ENCODE data around the gene SHPK. TPM values are rescaled to one million over a fixed set of nuclear protein-coding genes. Genes with fewer than 3 reads are reported as not detected.

SHPK gene
- total and polyA plus RNA-seq, 9 of the 15 experiments (the other 6 are each of a cell fraction or from before 2014, with no cell fraction given): 2.5 to 16.3 (median 11.8) TPM

DNA sequence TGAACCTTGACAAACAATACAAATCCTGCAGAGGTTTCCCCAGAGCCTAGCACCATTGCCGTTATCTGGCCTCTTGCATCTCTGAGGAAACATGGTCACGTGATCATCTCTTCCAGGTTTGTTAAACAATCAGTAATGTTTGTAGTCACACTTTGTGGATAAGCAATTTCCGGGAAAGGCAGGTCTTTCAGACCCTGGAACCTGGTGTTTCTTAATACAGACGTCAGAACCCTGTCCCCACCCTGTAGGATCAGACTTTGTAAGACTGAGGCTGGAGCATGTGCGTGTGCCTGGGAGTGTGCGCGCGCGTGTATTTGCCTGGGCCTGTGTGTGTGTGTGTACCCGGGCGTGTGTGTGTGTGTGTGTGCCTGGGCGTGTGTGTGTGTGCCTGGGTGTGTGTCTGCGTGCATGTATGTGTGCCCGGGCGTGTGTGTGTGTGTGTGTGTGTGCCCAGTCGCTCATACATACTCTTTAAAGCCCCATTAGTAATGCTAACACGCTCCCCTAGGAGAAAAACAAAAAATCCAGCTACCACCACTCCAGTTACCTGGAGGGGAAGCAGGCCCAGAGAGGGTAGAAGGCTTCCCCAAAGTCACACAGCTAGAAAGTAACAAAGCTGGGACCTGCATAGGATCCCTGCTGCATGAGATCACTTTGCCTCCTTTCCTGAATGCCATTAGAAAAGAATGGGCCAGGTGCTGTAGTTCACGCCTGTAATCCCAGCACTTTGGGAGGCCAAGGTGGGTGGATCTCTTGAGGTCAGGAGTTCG, 5.9 kb upstream of the SHPK start:
- BruUV-seq (replicated peaks): no TSS peak
- Histone ChIP-seq H4K20me1 (replicated peaks; ENCODE audit: control insufficient read depth, insufficient read depth, low read length) (no peaks in the 10 kb centered on the region), H2AFZ (ENCODE audit: low read depth, low read length) (no peak overlapping the region), H3K9me3 (replicated peaks; ENCODE audit: control insufficient read depth, insufficient read depth, low read depth, low read length) (no peaks in the 10 kb centered on the region), H3K27me3 (ENCODE audit: control insufficient read depth in 2 of 2, insufficient read depth in 2 of 2, low read length in 2 of 2) (no peaks in the 10 kb centered on the region), H3K36me3 (ENCODE audit: control insufficient read depth, insufficient read depth, low read length) (peaks cover 3% of the 10 kb centered on the region; the same call in 1 of the 3 replicates), H3K4me3 (no peak overlapping the region), H3K4me2 (ENCODE audit: insufficient read depth, low read length) (no peak overlapping the region), H3K9ac (ENCODE audit: insufficient read depth in 1 of 2, low read depth in 2 of 2, low read length in 2 of 2) (no peak overlapping the region), H3K4me1 (replicated peaks in 1 of 2; ENCODE audit: control insufficient read depth in 2 of 2, insufficient read depth in 2 of 2, low read length in 2 of 2) (peaks cover 17 to 21% of the 10 kb centered on the region in 2 experiments), H3K79me2 (ENCODE audit: control insufficient read depth, insufficient read depth, low read length) (peaks cover 3% of the 10 kb centered on the region; the same call in 2 of the 3 replicates), H3K9me1 (ENCODE audit: control insufficient read depth, insufficient read depth, low read length) (no peaks in the 10 kb centered on the region), H3K27ac (ENCODE audit: extremely low read depth, low read depth, low read length) (no peak overlapping the region)
- ChIA-PET CTCF (ENCODE audit: low intra/inter-chr PET ratio) (no interaction called here), POLR2A (interaction anchor here (0.6 kb wide), 1 partner anchor 17 kb away, joined by 3 read pairs; no protein-coding TSS in a partner anchor)
- FAIRE-seq (no peak), DNase-seq (ENCODE audit: extremely low read depth in 1 of 4, low spot score in 3 of 4) (peak in 2 of 4 experiments; percentile 17 to 34), ATAC-seq (no peak)
- in situ Hi-C loops (cut with MboI): no loop called here
- WGBS (ENCODE audit: insufficient coverage, low coverage, missing lambda C conversion rate): 41% methylated on average over 7 of the region's 19 CpGs
- intact Hi-C loops (cut with micrococcal nuclease): no loop called here
- TF ChIP-seq ZFP36 (IDR thresholded peaks at IDR 0.05; ENCODE audit: low read depth, low read length, partially characterized antibody) (peak; percentile 41), SOX6 (IDR thresholded peaks at IDR 0.05) (peak; percentile 91), IFI16 (CRISPR knock-in tag; IDR thresholded peaks at IDR 0.05) (no peak), NUFIP1 (IDR thresholded peaks at IDR 0.05; ENCODE audit: partially characterized antibody) (no peak), ARID1B (IDR thresholded peaks at IDR 0.05) (peak; percentile 53), KLF13 (tag; IDR thresholded peaks at IDR 0.05; ENCODE audit: borderline replicate concordance, low read depth) (no peak), ATF7 (IDR thresholded peaks at IDR 0.05) (peak; percentile 44; the same call in 1 of the 2 replicates), XRCC3 (IDR thresholded peaks at IDR 0.05) (no peak), CEBPG (CRISPR knock-in tag; IDR thresholded peaks at IDR 0.05) (no peak), CEBPG (tag; conservative IDR thresholded peaks at IDR 0.05 in 1 of 2, IDR thresholded peaks at IDR 0.05 in 1 of 2) (peak in 1 of 2 experiments; percentile 28; a peak in 1 of 4 replicates), LEF1 (IDR thresholded peaks at IDR 0.05) (no peak), MEF2D (tag; conservative IDR thresholded peaks at IDR 0.05; ENCODE audit: low read depth) (no peak), NCOA1 (IDR thresholded peaks at IDR 0.05; ENCODE audit: low read depth) (no peak), RCOR1 (IDR thresholded peaks at IDR 0.05; ENCODE audit: borderline replicate concordance in 1 of 2, low read depth in 2 of 2, low read length in 2 of 2) (peak in 1 of 2 experiments; percentile 94; a peak in 2 of 4 replicates), HDAC1 (IDR thresholded peaks at IDR 0.05) (peak in 1 of 2 experiments; percentile 63; a peak in 1 of 4 replicates), ZNF561 (CRISPR knock-in tag; conservative IDR thresholded peaks at IDR 0.05) (no peak), RUNX1 (IDR thresholded peaks at IDR 0.05; ENCODE audit: low read depth) (no peak), KDM1A (IDR thresholded peaks at IDR 0.05) (peak; percentile 78 to 83), FOXK2 (conservative IDR thresholded peaks at IDR 0.05 in 1 of 2, IDR thresholded peaks at IDR 0.05 in 1 of 2; ENCODE audit: low read depth in 2 of 2) (no peak), TEAD4 (IDR thresholded peaks at IDR 0.05; ENCODE audit: low read length) (peak; percentile 60; the same call in 1 of the 2 replicates), TEAD4 (CRISPR knock-in tag; IDR thresholded peaks at IDR 0.05; ENCODE audit: borderline replicate concordance) (no peak)
- TF ChIP-seq, protein P1, sequence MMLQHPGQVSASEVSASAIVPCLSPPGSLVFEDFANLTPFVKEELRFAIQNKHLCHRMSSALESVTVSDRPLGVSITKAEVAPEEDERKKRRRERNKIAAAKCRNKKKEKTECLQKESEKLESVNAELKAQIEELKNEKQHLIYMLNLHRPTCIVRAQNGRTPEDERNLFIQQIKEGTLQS (IDR thresholded peaks at IDR 0.05): peak; percentile 25; the same call in 1 of the 2 replicates
- TF ChIP-seq, protein P1 (CRISPR knock-in tag; conservative IDR thresholded peaks at IDR 0.05): no peak
- TF ChIP-seq, protein P2, sequence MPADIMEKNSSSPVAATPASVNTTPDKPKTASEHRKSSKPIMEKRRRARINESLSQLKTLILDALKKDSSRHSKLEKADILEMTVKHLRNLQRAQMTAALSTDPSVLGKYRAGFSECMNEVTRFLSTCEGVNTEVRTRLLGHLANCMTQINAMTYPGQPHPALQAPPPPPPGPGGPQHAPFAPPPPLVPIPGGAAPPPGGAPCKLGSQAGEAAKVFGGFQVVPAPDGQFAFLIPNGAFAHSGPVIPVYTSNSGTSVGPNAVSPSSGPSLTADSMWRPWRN (IDR thresholded peaks at IDR 0.05; ENCODE audit: low read depth): peak; percentile 82

All from K562 (cell line).